GM13976 (cell line): ENCODE data around the gene CNTNAP2.

ENCODE experiments used
- DNase-seq: peaks from one replicate; pipeline ENCODE4 v3.0.0; 2012; ENCODE audit warnings: low spot score
- in situ Hi-C: fragments of 300-500 bp; cut with MboI; formaldehyde crosslinking; loops from one replicate; pipeline ENCODE4 v1.12.0; 2022; ENCODE audit warnings: low sequenced_read_pairs, mixed read lengths, inconsistent platforms; ENCODE audit not compliant: unreplicated experiment
- TF ChIP-seq, protein P1 (sequence below): IDR thresholded peaks from 2 replicates; pipeline ENCODE4 v1.5.1; 2012; ENCODE audit warnings: borderline replicate concordance, mild to moderate bottlenecking; ENCODE audit not compliant: insufficient read depth; ENCODE audit errors: extremely low read depth, missing control alignments, control extremely low read depth

Gene CNTNAP2

DNA sequence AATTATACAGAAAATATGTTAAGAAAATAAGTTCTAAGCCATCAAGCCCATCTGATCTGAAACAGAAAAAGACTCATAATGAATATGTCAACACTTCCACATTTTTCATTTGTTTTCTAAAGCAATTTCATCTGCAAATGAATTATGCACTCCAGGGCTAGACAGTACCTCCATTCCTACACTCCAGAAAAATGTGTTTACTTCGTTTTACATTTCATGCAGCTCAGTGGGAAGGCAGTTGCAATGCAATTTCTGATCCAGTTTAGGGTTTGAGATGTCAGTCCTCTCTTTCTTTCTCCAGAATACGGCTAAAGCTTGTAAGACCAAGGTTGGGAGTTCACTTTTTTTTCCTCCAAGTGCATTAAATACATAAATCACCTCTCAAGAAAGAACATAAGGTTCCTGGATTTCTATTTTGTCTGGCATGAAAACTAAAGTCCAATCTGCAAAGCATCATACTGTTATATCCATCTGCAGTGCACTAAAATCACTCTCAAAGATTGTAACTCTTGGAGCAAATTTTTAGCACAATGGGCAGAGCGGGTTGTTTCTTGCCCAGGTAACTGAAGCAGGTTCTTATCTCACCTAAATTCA lies 2125.2 kb downstream of the CNTNAP2 start:
- no peak for DNase-seq
- in situ Hi-C loops: no loop called here
- TF ChIP-seq, protein P1, sequence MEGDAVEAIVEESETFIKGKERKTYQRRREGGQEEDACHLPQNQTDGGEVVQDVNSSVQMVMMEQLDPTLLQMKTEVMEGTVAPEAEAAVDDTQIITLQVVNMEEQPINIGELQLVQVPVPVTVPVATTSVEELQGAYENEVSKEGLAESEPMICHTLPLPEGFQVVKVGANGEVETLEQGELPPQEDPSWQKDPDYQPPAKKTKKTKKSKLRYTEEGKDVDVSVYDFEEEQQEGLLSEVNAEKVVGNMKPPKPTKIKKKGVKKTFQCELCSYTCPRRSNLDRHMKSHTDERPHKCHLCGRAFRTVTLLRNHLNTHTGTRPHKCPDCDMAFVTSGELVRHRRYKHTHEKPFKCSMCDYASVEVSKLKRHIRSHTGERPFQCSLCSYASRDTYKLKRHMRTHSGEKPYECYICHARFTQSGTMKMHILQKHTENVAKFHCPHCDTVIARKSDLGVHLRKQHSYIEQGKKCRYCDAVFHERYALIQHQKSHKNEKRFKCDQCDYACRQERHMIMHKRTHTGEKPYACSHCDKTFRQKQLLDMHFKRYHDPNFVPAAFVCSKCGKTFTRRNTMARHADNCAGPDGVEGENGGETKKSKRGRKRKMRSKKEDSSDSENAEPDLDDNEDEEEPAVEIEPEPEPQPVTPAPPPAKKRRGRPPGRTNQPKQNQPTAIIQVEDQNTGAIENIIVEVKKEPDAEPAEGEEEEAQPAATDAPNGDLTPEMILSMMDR: no peak

DNA sequence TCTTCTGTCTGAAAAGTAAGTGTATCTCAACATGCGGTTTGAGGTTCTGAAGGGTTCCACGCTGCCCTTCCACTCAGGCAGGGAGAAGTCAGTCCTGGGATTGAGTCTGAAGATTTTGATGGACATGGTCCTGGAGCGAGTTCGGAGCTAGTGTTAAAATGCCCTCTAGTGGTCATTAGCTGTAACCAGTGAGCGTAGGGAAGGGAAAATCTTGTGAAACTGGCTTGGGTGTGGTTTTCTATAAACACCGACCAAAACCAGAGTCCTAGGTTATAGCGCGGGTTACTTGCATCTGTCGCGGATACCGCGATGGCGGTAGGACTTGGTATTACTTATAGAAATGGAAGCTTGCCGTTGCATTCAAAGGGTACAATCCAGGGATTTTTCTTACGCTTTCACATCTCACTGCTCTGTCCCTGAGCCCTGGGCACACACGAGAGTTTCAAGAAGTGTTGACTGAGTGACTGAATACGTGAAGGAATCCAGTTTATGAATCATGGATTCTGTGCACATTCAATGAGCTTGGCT lies 2125.8 kb downstream of the CNTNAP2 start:
- peak; percentile 46 for DNase-seq
- in situ Hi-C loops: no loop called here
- TF ChIP-seq, protein P1: peak; percentile 76

DNA sequence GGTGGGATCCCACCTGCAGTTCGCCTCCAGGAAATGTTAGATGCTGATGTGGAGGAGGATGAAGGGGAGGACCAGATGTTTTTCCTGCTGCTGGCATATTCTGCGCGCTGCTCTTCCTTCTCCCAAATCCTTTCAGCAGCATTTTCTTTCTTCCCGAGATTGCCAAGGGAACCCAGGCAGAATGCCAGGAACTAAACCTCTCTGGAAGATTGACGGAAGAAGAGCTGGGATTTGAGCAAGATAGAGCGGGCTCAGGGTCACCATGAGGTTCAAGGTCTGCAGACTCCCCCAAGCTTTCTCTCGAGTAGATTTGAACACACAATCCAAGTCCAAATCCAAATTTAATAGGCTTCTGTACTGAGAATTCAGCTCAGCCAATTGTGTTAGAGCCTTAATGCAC lies 2128.8 kb downstream of the CNTNAP2 start:
- in situ Hi-C loops: no loop called here
- TF ChIP-seq, protein P1: no peak
- no peak for DNase-seq

DNA sequence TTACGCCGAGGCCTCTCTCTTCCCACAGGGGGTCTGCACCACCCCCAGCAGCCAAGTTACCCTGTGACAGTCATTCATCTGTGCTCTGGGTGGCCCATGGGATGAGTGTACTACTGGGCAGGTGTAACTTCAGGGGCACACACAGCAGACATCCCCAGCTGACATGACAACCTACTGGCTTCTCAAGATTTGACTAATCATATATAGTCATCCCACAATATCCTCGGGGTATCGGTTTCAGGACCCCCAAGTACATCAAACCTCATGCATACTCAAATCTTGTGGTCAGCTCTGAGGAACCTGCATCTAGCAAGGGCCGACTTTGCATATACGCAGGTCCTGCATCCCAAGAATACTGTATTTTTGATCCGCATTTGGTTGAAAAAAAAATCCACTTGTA lies 2137.0 kb downstream of the CNTNAP2 start:
- in situ Hi-C loops: loop anchor here (25.0 kb wide), 1 partner anchor 709 kb away; no protein-coding TSS in a partner anchor
- TF ChIP-seq, protein P1: no peak
- DNase-seq: no peak

DNA sequence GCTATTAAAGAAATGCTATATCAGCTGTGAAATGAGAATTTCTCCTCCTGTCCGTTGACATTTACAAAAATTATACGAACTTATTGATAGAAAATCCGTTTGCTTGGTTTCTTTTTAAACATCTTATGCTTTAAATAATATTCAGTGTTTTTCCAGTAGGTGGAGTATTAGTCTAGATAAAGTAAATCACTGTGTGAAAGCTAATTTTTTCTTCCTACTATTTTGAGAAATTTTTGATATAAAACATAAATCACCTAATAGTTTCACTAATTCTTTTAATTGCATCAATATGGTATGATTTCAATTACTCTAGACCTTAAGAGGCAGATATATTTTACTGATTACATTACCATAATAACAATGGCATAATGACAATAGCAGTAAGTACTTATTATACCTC lies 2138.7 kb downstream of the CNTNAP2 start:
- in situ Hi-C loops: loop anchor here (25.0 kb wide), 1 partner anchor 707 kb away; no protein-coding TSS in a partner anchor
- TF ChIP-seq, protein P1: no peak
- no peak for DNase-seq

DNA sequence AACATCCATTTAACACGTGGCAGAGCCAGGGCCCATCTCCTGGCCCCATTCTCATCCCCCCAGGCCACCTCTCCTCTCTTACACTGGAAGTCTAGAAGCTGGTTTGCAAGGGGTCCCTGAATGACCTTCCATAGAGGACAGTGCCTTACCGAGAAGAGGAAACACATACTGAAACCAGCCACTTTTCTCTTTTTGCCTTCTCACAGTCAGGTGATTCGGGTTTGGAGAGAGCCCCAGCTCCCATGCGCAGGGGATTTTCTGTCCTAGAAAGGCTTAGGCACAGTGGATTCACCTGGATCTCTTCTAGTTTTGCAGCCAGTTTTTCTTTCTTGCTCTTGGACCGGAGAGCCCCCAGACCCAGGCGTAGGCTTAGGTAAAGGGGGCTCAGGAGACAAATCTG lies 2139.8 kb downstream of the CNTNAP2 start:
- TF ChIP-seq, protein P1: no peak
- in situ Hi-C loops: loop anchor here (25.0 kb wide), 1 partner anchor 706 kb away; no protein-coding TSS in a partner anchor
- no peak for DNase-seq
